ENCODE results near the gene MFNG.

DNA sequence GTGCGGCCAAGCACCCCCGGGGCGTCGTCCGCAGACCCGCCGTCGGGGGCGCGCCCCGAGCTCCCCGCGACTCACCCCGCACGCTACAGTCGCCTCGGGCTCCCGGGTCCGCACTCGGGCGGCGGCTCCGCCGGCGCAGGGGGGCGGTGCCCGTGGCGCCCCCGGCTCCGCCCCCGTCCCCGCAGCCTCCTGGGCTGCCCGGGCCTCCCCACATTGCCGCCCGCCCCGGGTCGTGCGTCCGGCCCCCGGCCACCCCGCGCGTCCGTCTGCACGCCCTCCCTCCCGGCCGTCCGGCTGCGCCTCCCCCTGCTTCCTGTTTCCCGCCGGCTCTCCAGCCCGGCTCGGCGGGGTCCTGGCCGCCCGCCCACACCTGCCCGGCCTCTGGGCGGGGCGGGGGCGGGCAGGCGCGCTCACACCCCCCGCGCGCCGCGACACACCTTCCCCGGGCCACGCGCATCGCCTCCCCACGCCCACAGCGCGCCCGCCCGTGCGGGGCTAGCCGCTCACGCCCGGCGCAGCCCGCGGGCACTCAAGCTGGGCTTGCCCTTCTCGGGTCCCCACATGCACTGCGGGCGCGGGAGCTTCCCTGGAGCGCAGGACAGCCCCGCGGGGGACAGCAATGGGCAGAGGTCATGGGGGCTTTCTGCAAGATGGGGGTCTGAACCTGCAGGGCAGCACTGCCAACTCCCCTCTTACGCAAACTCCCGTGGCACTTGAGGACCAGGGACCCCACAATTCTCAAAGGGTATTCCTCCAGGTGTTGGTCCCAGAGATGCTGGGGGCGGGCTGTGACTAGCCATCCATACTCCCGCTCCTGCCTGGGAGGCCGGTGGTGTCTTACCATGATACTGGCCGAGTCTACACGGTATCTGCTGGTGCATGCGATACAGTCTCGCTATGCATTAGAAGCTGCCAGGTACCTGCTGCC is 33.3 kb upstream of the MFNG start, which contains the start of gene CARD10:
- TF ChIP-seq POLR2A (IDR thresholded peaks at IDR 0.05) (peak; percentile 55 to 72), CTCF (IDR thresholded peaks at IDR 0.05) (no peak)
